Spleen (tissue), 11 donors: ENCODE results near the gene B3GAT1. TPM values are rescaled to one million over a fixed set of nuclear protein-coding genes. Genes with fewer than 3 reads are reported as not detected.
"Not testable (repeated sequence)": the region's sequence is repeated elsewhere in the genome, so short reads cannot be mapped to it uniquely, and the experiment has no call there.

Experiments
- DNase-seq: peaks from one replicate; pipeline ENCODE4 v3.0.0-alpha.2; 2020
- H3K27ac ChIP-seq, 8 donors: fragments of 200-600 bp; sonication (generic) in 7 of 8; 1 replicate in 4 of 8; 2 replicates in 4 of 8; pipeline versions ENCODE4 v1.5.0 to v1.8.0; 2016 to 2021; ENCODE audit warnings: inconsistent platforms in 4 of 8, mild to moderate bottlenecking in 4 of 8, moderate library complexity in 1 of 8
- H3K27me3 ChIP-seq, 7 donors: fragments of 200-600 bp; sonication (generic) in 6 of 7; replicated peaks in 1 of 7; 1 replicate in 4 of 7; 2 replicates in 3 of 7; pipeline versions ENCODE4 v1.5.0 to v1.8.0; 2016 to 2021; ENCODE audit warnings: inconsistent platforms in 3 of 7, mild to moderate bottlenecking in 1 of 7
- H3K36me3 ChIP-seq, 6 donors: fragments of 200-600 bp; sonication (generic) in 5 of 6; 1 replicate in 4 of 6; 2 replicates in 2 of 6; pipeline versions ENCODE4 v1.5.0 to v1.8.0; 2016 to 2021; ENCODE audit warnings: inconsistent platforms in 2 of 6
- H3K4me1 ChIP-seq, 6 donors: fragments of 200-600 bp; sonication (generic) in 5 of 6; 1 replicate in 3 of 6; 2 replicates in 3 of 6; pipeline versions ENCODE4 v1.5.0 to v1.8.0; 2016 to 2021; ENCODE audit warnings: inconsistent platforms in 3 of 6
- H3K4me3 ChIP-seq, 8 donors: fragments of 200-600 bp; sonication (generic) in 7 of 8; 1 replicate in 4 of 8; 2 replicates in 4 of 8; pipeline versions ENCODE4 v1.5.0 to v1.8.0; 2016 to 2021; ENCODE audit warnings: inconsistent platforms in 4 of 8, mild to moderate bottlenecking in 4 of 8, moderate library complexity in 2 of 8
- H3K9me3 ChIP-seq, 8 donors: fragments of 200-600 bp; sonication (generic) in 7 of 8; 1 replicate in 4 of 8; 2 replicates in 4 of 8; pipeline versions ENCODE4 v1.5.0 to v1.8.0; 2016 to 2021; ENCODE audit warnings: inconsistent platforms in 4 of 8
- CTCF ChIP-seq, 11 experiments: fragments of 200-600 bp in 7 of 11; fragments of 450-650 bp in 4 of 11; sonication (generic) in 4 of 11; IDR thresholded peaks in 8 of 11; conservative IDR thresholded peaks in 3 of 11; 1 replicate in 7 of 11; 2 replicates in 4 of 11; pipeline versions ENCODE4 v1.4.0 to v1.8.0; 2016 to 2021; ENCODE audit warnings: antibody characterized with exemption in 11 of 11, inconsistent platforms in 4 of 11, mild to moderate bottlenecking in 1 of 11
- POLR2A ChIP-seq, 3 donors: fragments of 450-650 bp; IDR thresholded peaks; one replicate each; pipeline ENCODE4 v1.5.1; 2017; ENCODE audit warnings: antibody characterized with exemption in 3 of 3, mild to moderate bottlenecking in 1 of 3
- POLR2AphosphoS5 ChIP-seq, 3 donors: sonication (generic); formaldehyde crosslinking; IDR thresholded peaks; one replicate each; pipeline ENCODE4 v1.5.1; 2017; ENCODE audit warnings: antibody characterized with exemption in 3 of 3
- WGBS, 5 donors: extraction: QIAGEN DNeasy Blood & Tissue Kit in 3 of 5; methylation state at CpG; one replicate each; pipeline versions ENCODE4 v1.1.5 to v1.1.7; 2013 to 2018; 5-methylcytosine and 5-hydroxymethylcytosine counted together
- intact Hi-C: fragments of 100-400 bp; cut with DNase I; formaldehyde crosslinking; loops from one replicate; pipeline ENCODE4 v1.15.0; 2023; ENCODE audit warnings: low total_unique reads
- polyA plus RNA-seq, 3 donors: library from polyadenylated mRNA; stranded (reverse); fragments of 200-250 nt; gene quantifications; one replicate each; pipeline ENCODE4 v1.2.1, GENCODE V29; 2013
- total RNA-seq, 7 donors: library from RNA; depleted of rRNA in 3 of 7; stranded (reverse); fragments of >200 nt in 3 of 7; fragmentation: NEBNext Ultra II Directional in 4 of 7; extraction: Animal tissue kit (Norgen Biotek cat#: 25700) in 4 of 7; gene quantifications; one replicate each; pipeline versions ENCODE4 v1.1.0 to v1.2.1, GENCODE V29; 2016 to 2021
- donor health status: healthy with polysubstance abuse.
- donor health status: DM: no; HTN: no; CAD: no; lungs with moderate emphysema.
- donor health status: DM: no; HTN: no; CAD: no.
- donor health status: Bipolar disorder and iron deficiency.
- donor health status: healthy.
- donor health status: DM: no; HTN: no; CAD: no.
- donor health status: DM: yes; HTN: yes; CAD: no.

The B3GAT1 gene
- total and polyA plus RNA-seq, 10 donors, result 0.43 to 4.0 (median 1.6) TPM

DNA sequence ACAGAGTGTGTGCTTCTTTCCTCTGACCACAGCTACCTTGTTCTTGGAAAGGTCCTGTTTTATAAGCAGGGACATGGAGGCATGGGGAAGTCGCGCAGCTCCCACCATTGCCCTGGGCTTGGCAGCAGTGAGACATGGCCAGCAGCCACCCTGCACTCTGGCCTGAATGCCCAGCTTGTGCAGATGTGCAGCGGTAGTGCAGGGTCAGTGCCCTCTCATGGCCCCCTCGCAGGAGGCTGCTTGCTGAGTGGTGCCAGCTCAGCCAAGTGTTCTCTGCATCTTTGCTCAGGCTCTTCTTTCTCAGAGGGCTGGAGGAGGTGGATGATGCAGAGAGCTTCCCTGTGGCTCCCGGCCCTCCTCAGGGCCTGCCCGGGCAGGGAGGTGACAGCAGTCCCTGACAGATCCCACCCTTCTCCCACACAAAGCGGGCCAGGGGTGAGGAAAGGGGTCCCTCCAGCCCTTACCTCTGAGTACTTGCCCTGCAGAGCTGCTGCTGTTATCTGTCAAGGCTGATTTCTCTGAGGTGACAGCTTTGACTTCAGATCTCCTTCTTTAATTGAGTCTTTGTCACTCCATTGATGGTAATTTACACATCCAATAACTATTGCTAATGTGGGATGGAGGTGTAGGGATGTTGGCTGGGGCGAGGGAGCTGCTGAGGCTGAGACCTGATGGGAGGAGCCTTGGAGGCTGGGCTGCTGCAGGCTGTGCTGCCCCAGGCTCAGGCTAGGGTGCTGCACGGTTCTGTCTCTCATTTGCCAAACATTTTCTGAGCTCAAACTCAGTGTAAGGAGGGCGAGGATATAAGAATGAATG, 47.4 kb upstream of the B3GAT1 start:
- WGBS, 5 donors, result 25 to 49% (median 48%) methylated on average over 6 to 10 of the region's 10 CpGs
- H3K36me3 ChIP-seq, result no peaks in the 10 kb centered on the region
- intact Hi-C loops, result no loop called here
- no peaks in the 10 kb centered on the region for H3K4me1 ChIP-seq
- peaks cover 0 to 30% (median 26%) of the 10 kb centered on the region in 8 donors for H3K9me3 ChIP-seq
- no peak overlapping the region for H3K27ac ChIP-seq
- TF ChIP-seq POLR2AphosphoS5 (IDR thresholded peaks at IDR 0.05) (no peak), CTCF (IDR thresholded peaks at IDR 0.05 in 8 of 11, conservative IDR thresholded peaks at IDR 0.05 in 3 of 11) (no peak), POLR2A (IDR thresholded peaks at IDR 0.05) (no peak)
- no peak overlapping the region for H3K4me3 ChIP-seq
- DNase-seq, result no peak
- peaks cover 0 to 16% (median 5%) of the 10 kb centered on the region in 7 donors for H3K27me3 ChIP-seq

DNA sequence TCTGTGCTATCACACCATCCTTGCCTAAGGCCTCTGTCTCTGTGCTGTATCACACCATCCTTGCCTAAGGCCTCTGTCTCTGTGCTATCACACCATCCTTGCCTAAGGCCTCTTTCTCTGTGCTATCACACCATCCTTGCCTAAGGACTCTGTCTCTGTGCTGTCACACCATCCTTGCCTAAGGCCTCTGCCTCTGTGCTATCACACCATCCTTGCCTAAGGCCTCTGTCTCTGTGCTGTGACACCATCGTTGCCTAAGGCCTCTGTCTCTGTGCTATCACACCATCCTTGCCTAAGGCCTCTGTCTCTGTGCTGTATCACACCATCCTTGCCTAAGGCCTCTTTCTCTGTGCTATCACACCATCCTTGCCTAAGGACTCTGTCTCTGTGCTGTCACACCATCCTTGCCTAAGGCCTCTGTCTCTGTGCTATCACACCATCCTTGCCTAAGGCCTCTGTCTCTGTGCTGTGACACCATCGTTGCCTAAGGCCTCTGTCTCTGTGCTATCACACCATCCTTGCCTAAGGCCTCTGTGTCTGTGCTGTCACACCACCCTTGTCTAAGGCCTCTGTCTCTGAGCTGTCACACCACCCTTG, 45.5 kb upstream of the B3GAT1 start:
- H3K9me3 ChIP-seq, result peaks cover 0 to 30% (median 26%) of the 10 kb centered on the region in 8 donors
- DNase-seq, H3K4me1 ChIP-seq, intact Hi-C loops, H3K27ac ChIP-seq, H3K36me3 ChIP-seq, H3K27me3 ChIP-seq, H3K4me3 ChIP-seq: not testable (repeated sequence)
- 75 to 88% (median 79%) methylated on average over 2 of the region's 2 CpGs for WGBS, 5 donors

- peaks cover 0 to 30% (median 26%) of the 10 kb centered on the region in 8 donors for H3K9me3 ChIP-seq
- H3K27me3 ChIP-seq, result peaks cover 0 to 5% (median 0%) of the 10 kb centered on the region in 7 donors
- H3K27ac ChIP-seq, result no peak overlapping the region
- H3K36me3 ChIP-seq, result no peaks in the 10 kb centered on the region
- no peaks in the 10 kb centered on the region for H3K4me1 ChIP-seq
- H3K4me3 ChIP-seq, result no peak overlapping the region
- 80 to 84% (median 82%) methylated on average over 3 of the region's 3 CpGs for WGBS, 5 donors
- no peak for DNase-seq
- intact Hi-C loops, result no loop called here
- TF ChIP-seq POLR2AphosphoS5 (IDR thresholded peaks at IDR 0.05), result no peak
Observed at GRCh38 chr11:134455516-134455915, 43.5 kb upstream of the B3GAT1 start.

DNA sequence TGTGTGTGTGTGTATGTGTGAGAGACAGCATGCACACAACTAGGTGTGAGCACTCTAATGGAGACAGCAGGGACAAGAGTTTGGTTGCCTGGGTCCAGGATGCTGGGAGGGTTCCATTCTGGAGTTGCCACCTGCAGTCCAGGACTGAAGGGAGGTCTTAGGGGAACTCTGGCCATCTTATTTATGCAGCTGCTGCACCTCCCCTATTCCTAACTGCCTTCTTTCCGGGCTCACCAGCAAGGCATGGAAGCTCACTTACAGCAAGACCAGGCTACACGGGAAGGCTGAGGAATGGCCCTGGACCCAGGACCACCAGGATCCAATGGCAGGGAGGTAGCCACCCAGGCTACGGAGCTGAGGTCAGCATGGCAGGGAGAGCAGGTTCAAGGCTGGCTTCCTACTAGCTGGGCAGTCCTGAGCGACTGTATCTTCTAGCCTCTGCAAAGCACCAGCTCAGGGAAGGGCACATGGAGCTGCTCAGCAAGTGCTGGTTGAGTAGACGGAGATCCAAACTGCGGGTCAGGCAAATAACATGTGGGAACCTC, 42.2 kb upstream of the B3GAT1 start:
- Histone ChIP-seq H3K27ac (no peak overlapping the region), H3K4me1 (no peaks in the 10 kb centered on the region), H3K36me3 (no peaks in the 10 kb centered on the region), H3K4me3 (no peak overlapping the region), H3K9me3 (peaks cover 0 to 30% (median 26%) of the 10 kb centered on the region in 8 donors), H3K27me3 (peaks cover 0 to 11% (median 0%) of the 10 kb centered on the region in 7 donors)
- DNase-seq, result no peak
- WGBS, 5 donors, result 79 to 84% (median 81%) methylated on average over 6 of the region's 6 CpGs
- TF ChIP-seq CTCF (IDR thresholded peaks at IDR 0.05 in 8 of 11, conservative IDR thresholded peaks at IDR 0.05 in 3 of 11), result no peak
- intact Hi-C loops, result no loop called here

- Histone ChIP-seq H3K27ac (no peak overlapping the region), H3K27me3 (peaks cover 0 to 11% (median 0%) of the 10 kb centered on the region in 7 donors), H3K4me1 (no peaks in the 10 kb centered on the region), H3K9me3 (peaks cover 0 to 29% (median 23%) of the 10 kb centered on the region in 8 donors), H3K36me3 (no peaks in the 10 kb centered on the region), H3K4me3 (no peak overlapping the region)
- no peak for TF ChIP-seq CTCF (IDR thresholded peaks at IDR 0.05 in 8 of 11, conservative IDR thresholded peaks at IDR 0.05 in 3 of 11)
- no peak for TF ChIP-seq POLR2AphosphoS5 (IDR thresholded peaks at IDR 0.05)
- no peak for TF ChIP-seq POLR2A (IDR thresholded peaks at IDR 0.05)
- 69 to 82% (median 77%) methylated on average over 5 to 6 of the region's 6 CpGs for WGBS, 5 donors
- no peak for DNase-seq
- intact Hi-C loops, result no loop called here
Observed at GRCh38 chr11:134453441-134453840, 41.4 kb upstream of the B3GAT1 start.
